OCI-LY7 (cell line): ENCODE data around the gene BRINP2. TPM values are rescaled to one million over a fixed set of nuclear protein-coding genes. Genes with fewer than 3 reads are reported as not detected.

Source experiments
- BruUV-seq: library from RNA; stranded (reverse); fragments of 400-500 nt; replicated peaks from 2 replicates; lab custom pipeline; 2021; lab: Mats Ljungman, UMichigan
- CTCF ChIA-PET: fragments of 300-600 bp; sonication (Branson Sonifier 250); formaldehyde crosslinking; loops from one replicate; lab custom pipeline; 2022; ENCODE audit warnings: antibody characterized with exemption; ENCODE audit not compliant: unreplicated experiment; lab: Charles Lee
- POLR2A ChIA-PET: fragments of 300-600 bp; sonication (Branson Sonifier 250); formaldehyde crosslinking; loops from one replicate; lab custom pipeline; 2022; ENCODE audit warnings: antibody characterized with exemption; lab: Charles Lee
- DNase-seq: peaks from one replicate; pipeline ENCODE4 v3.0.0-alpha.2; 2015; ENCODE audit warnings: low spot score
- H2AFZ ChIP-seq: fragments of 200-600 bp; sonication (generic), shearing (Covaris generic); 2 replicates; pipeline ENCODE4 v1.6.1; 2014; ENCODE audit warnings: mild to moderate bottlenecking, antibody characterized with exemption, low read length, moderate library complexity
- H3K27ac ChIP-seq: fragments of 200-600 bp; sonication (generic); 2 replicates; pipeline ENCODE4 v1.5.1; 2014; ENCODE audit warnings: mixed run types, low read depth, mild to moderate bottlenecking, moderate library complexity, low read length, inconsistent platforms; ENCODE audit not compliant: poor library complexity, severe bottlenecking
- H3K36me3 ChIP-seq: fragments of 200-600 bp; sonication (generic); 2 replicates; pipeline ENCODE4 v1.6.1; 2014; ENCODE audit warnings: mild to moderate bottlenecking, antibody characterized with exemption, low read length, moderate library complexity, mixed read lengths; ENCODE audit not compliant: insufficient read depth
- H3K4me1 ChIP-seq: fragments of 200-600 bp; sonication (generic); 2 replicates; pipeline ENCODE4 v1.5.1; 2014; ENCODE audit warnings: mild to moderate bottlenecking, low read length; ENCODE audit not compliant: insufficient read depth, poor library complexity, severe bottlenecking
- H3K4me2 ChIP-seq: fragments of 200-600 bp; sonication (generic); 2 replicates; pipeline ENCODE4 v1.6.1; 2014; ENCODE audit warnings: mild to moderate bottlenecking, low read length
- H3K4me3 ChIP-seq: fragments of 200-600 bp; sonication (generic); 2 replicates; pipeline ENCODE4 v1.5.1; 2014; ENCODE audit warnings: mild to moderate bottlenecking, low read depth, low read length; ENCODE audit not compliant: poor library complexity, severe bottlenecking
- H3K79me2 ChIP-seq: fragments of 200-600 bp; sonication (generic); 2 replicates; pipeline ENCODE4 v1.6.1; 2016; ENCODE audit warnings: low read depth, mild to moderate bottlenecking, low read length, moderate library complexity, mixed read lengths; ENCODE audit not compliant: insufficient read depth
- H3K9me2 ChIP-seq: fragments of 200-600 bp; sonication (generic); 2 replicates; pipeline ENCODE4 v1.6.1; 2016; ENCODE audit warnings: mild to moderate bottlenecking, low read length, mixed read lengths; ENCODE audit not compliant: insufficient read depth
- H3K9me3 ChIP-seq: fragments of 200-600 bp; sonication (generic); 2 replicates; pipeline ENCODE4 v1.6.1; 2014; ENCODE audit warnings: mild to moderate bottlenecking, mixed run types, low read length, mixed read lengths
- H4K20me1 ChIP-seq: fragments of 200-600 bp; sonication (generic); 2 replicates; pipeline ENCODE4 v1.6.1; 2014; ENCODE audit warnings: mild to moderate bottlenecking, antibody characterized with exemption, low read length, moderate library complexity, mixed read lengths; ENCODE audit not compliant: insufficient read depth
- CTCF ChIP-seq: fragments of 200-600 bp; sonication (generic); conservative IDR thresholded peaks from 2 replicates; pipeline ENCODE4 v1.5.1; 2014; ENCODE audit warnings: mild to moderate bottlenecking, antibody characterized with exemption, low read length, moderate library complexity, mixed read lengths
- EZH2phosphoT487 ChIP-seq: fragments of 200-600 bp; sonication (generic); IDR thresholded peaks from 2 replicates; pipeline ENCODE4 v1.6.1; 2018; ENCODE audit warnings: low read depth, borderline replicate concordance, mild to moderate bottlenecking, mixed run types, antibody characterized with exemption, low read length, moderate library complexity, mixed read lengths
- intact Hi-C: fragments of 100-400 bp; cut with micrococcal nuclease; formaldehyde crosslinking; loops from one replicate; pipeline ENCODE4 v1.10.0; 2022; ENCODE audit not compliant: unreplicated experiment
- total RNA-seq, 2 experiments: library from RNA; depleted of rRNA in 1 of 2; stranded (reverse); fragments of >200 nt in 1 of 2; shearing (Covaris generic) in 1 of 2; gene quantifications; 2 replicates each; pipeline ENCODE4 v1.2.3, GENCODE V29; 2014 to 2022

The BRINP2 gene
- total RNA-seq, 2 experiments from 2014 or later: not detected

- H3K4me3 ChIP-seq: no peak overlapping the region
- intact Hi-C loops: no loop called here
- no peaks in the 10 kb centered on the region for H4K20me1 ChIP-seq
- no peaks in the 10 kb centered on the region for H3K4me1 ChIP-seq
- CTCF ChIA-PET: no interaction called here
- TF ChIP-seq CTCF: no peak
- TF ChIP-seq EZH2phosphoT487: no peak
- POLR2A ChIA-PET: no interaction called here
- DNase-seq: no peak
- no peaks in the 10 kb centered on the region for H3K9me2 ChIP-seq
- no peaks in the 10 kb centered on the region for H3K79me2 ChIP-seq
- no peaks in the 10 kb centered on the region for H3K36me3 ChIP-seq
- H2AFZ ChIP-seq: no peak overlapping the region
- no peak overlapping the region for H3K27ac ChIP-seq
- H3K9me3 ChIP-seq: no peaks in the 10 kb centered on the region
- H3K4me2 ChIP-seq: no peak overlapping the region
- BruUV-seq: no TSS peak
These were observed 3.2 kb downstream of the BRINP2 start for GRCh38 chr1:177173976-177174375.

- no TSS peak for BruUV-seq
- intact Hi-C loops: no loop called here
- Histone ChIP-seq H3K36me3 (no peaks in the 10 kb centered on the region), H3K27ac (no peak overlapping the region), H3K4me3 (no peak overlapping the region), H3K9me3 (no peaks in the 10 kb centered on the region), H4K20me1 (no peaks in the 10 kb centered on the region), H3K4me1 (no peaks in the 10 kb centered on the region), H3K79me2 (no peaks in the 10 kb centered on the region), H3K4me2 (no peak overlapping the region), H3K9me2 (no peaks in the 10 kb centered on the region), H2AFZ (no peak overlapping the region)
- no peak for DNase-seq
- TF ChIP-seq EZH2phosphoT487 (no peak), CTCF (no peak)
- CTCF ChIA-PET: no interaction called here
- POLR2A ChIA-PET: no interaction called here
These were observed 4.3 kb downstream of the BRINP2 start for GRCh38 chr1:177174921-177175634.

GRCh38 chr1:177181280-177181630, 10.5 kb downstream of the BRINP2 start:
- CTCF ChIA-PET: no interaction called here
- POLR2A ChIA-PET: no interaction called here
- no peak overlapping the region for H3K4me3 ChIP-seq

More at GRCh38 chr1:177181280-177181630, 10.5 kb downstream of the BRINP2 start:
- intact Hi-C loops: no loop called here
- H3K27ac ChIP-seq: no peak overlapping the region
- no peaks in the 10 kb centered on the region for H4K20me1 ChIP-seq
- no peak overlapping the region for H3K4me2 ChIP-seq
- DNase-seq: no peak
- no peaks in the 10 kb centered on the region for H3K79me2 ChIP-seq
- no TSS peak for BruUV-seq
- H3K9me3 ChIP-seq: no peaks in the 10 kb centered on the region
- no peak overlapping the region; the same call in 1 of the 2 replicates for H2AFZ ChIP-seq
- no peaks in the 10 kb centered on the region for H3K9me2 ChIP-seq
- no peaks in the 10 kb centered on the region for H3K36me3 ChIP-seq
- no peak for TF ChIP-seq EZH2phosphoT487
- TF ChIP-seq CTCF: no peak
- no peaks in the 10 kb centered on the region for H3K4me1 ChIP-seq
